H1 (cell line): ENCODE measurements around the gene TNS4. TPM values are rescaled to one million over a fixed set of nuclear protein-coding genes. Genes with fewer than 3 reads are reported as not detected.

Source experiments
- CTCF ChIA-PET: fragments of 300-600 bp; sonication (Branson Sonifier 250); formaldehyde crosslinking; loops from one replicate; lab custom pipeline; 2021; ENCODE audit not compliant: partially characterized antibody; lab: Charles Lee
- POLR2A ChIA-PET: fragments of 300-600 bp; sonication (Branson Sonifier 250); formaldehyde crosslinking; loops from one replicate; lab custom pipeline; 2021; ENCODE audit warnings: inconsistent platforms; ENCODE audit not compliant: partially characterized antibody; lab: Charles Lee
- DNase-seq, 2 experiments: peaks; one replicate each; pipeline versions ENCODE4 v3.0.0 to v3.0.0-alpha.2; 2010 to 2022; ENCODE audit warnings: low spot score in 2 of 2, low read depth in 1 of 2, mixed read lengths in 1 of 2
- FAIRE-seq: peaks from 2 replicates; lab custom pipeline; 2011; peaks lifted over from hg19 to GRCh38; lab: Jason Lieb, UNC
- H2AFZ ChIP-seq: 2 replicates; pipeline ENCODE4 v1.8.1; 2012; ENCODE audit warnings: low read length, inconsistent platforms
- H2AK5ac ChIP-seq: 2 replicates; pipeline ENCODE4 v1.6.1; 2013; ENCODE audit warnings: low read depth, low read length
- H2BK120ac ChIP-seq: replicated peaks from 2 replicates; pipeline ENCODE3; 2013; ENCODE audit warnings: low read depth, low read length, inconsistent platforms
- H2BK12ac ChIP-seq: 2 replicates; pipeline ENCODE4 v1.6.1; 2013; ENCODE audit warnings: low read depth, low read length
- H2BK15ac ChIP-seq: 2 replicates; pipeline ENCODE4 v1.6.1; 2013; ENCODE audit warnings: low read length
- H2BK20ac ChIP-seq: 2 replicates; pipeline ENCODE4 v1.6.1; 2013; ENCODE audit warnings: low read length
- H2BK5ac ChIP-seq: 2 replicates; pipeline ENCODE4 v1.6.1; 2013; ENCODE audit warnings: low read depth, low read length
- H3K14ac ChIP-seq: 2 replicates; pipeline ENCODE4 v1.6.1; 2013; ENCODE audit warnings: inconsistent platforms; ENCODE audit not compliant: insufficient read length
- H3K18ac ChIP-seq: 2 replicates; pipeline ENCODE4 v1.6.1; 2013; ENCODE audit warnings: low read length; ENCODE audit errors: extremely low read depth
- H3K23ac ChIP-seq: 2 replicates; pipeline ENCODE4 v1.6.1; 2013; ENCODE audit warnings: inconsistent platforms; ENCODE audit not compliant: insufficient read length
- H3K23me2 ChIP-seq: 2 replicates; pipeline ENCODE4 v1.6.1; 2013; ENCODE audit warnings: low read depth, low read length
- H3K27ac ChIP-seq: 2 replicates; pipeline ENCODE4 v1.6.1; 2011; ENCODE audit warnings: low read depth, low read length, inconsistent platforms
- H3K27me3 ChIP-seq, 4 experiments: replicated peaks in 1 of 4; 1 replicate in 1 of 4; 2 replicates in 3 of 4; pipeline versions ENCODE4 v1.6.1 to v1.8.1; 2011 to 2013; ENCODE audit warnings: low read length in 3 of 4, mild to moderate bottlenecking in 3 of 4, inconsistent platforms in 2 of 4, mixed read lengths in 2 of 4, moderate library complexity in 1 of 4; ENCODE audit not compliant: control insufficient read depth in 3 of 4, insufficient read depth in 3 of 4; ENCODE audit errors: extremely low read depth in 1 of 4
- H3K36me3 ChIP-seq, 4 experiments: 2 replicates each; pipeline versions ENCODE4 v1.6.1 to v1.8.1; 2011 to 2013; ENCODE audit warnings: mild to moderate bottlenecking in 4 of 4, low read length in 3 of 4, moderate library complexity in 2 of 4, control low read depth in 1 of 4, inconsistent platforms in 1 of 4; ENCODE audit not compliant: insufficient read depth in 4 of 4, control insufficient read depth in 2 of 4
- H3K4ac ChIP-seq: replicated peaks from 2 replicates; pipeline ENCODE3; 2013; ENCODE audit warnings: low read length, low read depth, mixed read lengths, inconsistent platforms; ENCODE audit not compliant: insufficient read length
- H3K4me1 ChIP-seq, 4 experiments: replicated peaks in 1 of 4; 1 replicate in 1 of 4; 2 replicates in 3 of 4; pipeline versions ENCODE4 v1.6.1 to v1.8.1; 2011 to 2013; ENCODE audit warnings: low read length in 3 of 4, inconsistent platforms in 2 of 4, mixed read lengths in 1 of 4; ENCODE audit not compliant: insufficient read depth in 4 of 4, control insufficient read depth in 3 of 4
- H3K4me2 ChIP-seq, 2 experiments: 2 replicates each; pipeline versions ENCODE4 v1.6.1 to v1.8.1; 2011 to 2013; ENCODE audit warnings: low read depth in 2 of 2, low read length in 2 of 2, control low read depth in 1 of 2, inconsistent platforms in 1 of 2, mild to moderate bottlenecking in 1 of 2; ENCODE audit not compliant: insufficient read depth in 1 of 2
- H3K4me3 ChIP-seq, 4 experiments: fragments of 200-600, 300-600 bp in 1 of 4; sonication (generic), shearing (Covaris generic), sonication (Bioruptor Twin) in 1 of 4; 2 replicates each; pipeline versions ENCODE4 v1.5.1 to v1.8.1; 2011 to 2016; ENCODE audit warnings: low read length in 4 of 4, low read depth in 3 of 4, control low read depth in 2 of 4, inconsistent platforms in 2 of 4, mild to moderate bottlenecking in 2 of 4, mixed read lengths in 1 of 4, moderate library complexity in 1 of 4; ENCODE audit not compliant: insufficient read depth in 2 of 4; ENCODE audit errors: extremely low read depth in 1 of 4
- H3K56ac ChIP-seq: replicated peaks from 2 replicates; pipeline ENCODE3; 2013; ENCODE audit warnings: low read depth, mild to moderate bottlenecking, mixed read lengths, low read length, inconsistent platforms; ENCODE audit not compliant: insufficient read length
- H3K79me1 ChIP-seq: 2 replicates; pipeline ENCODE4 v1.6.1; 2013; ENCODE audit warnings: low read depth, low read length, control low read depth
- H3K79me2 ChIP-seq, 2 experiments: 2 replicates each; pipeline versions ENCODE4 v1.6.1 to v1.8.1; 2012 to 2013; ENCODE audit warnings: low read length in 2 of 2, mild to moderate bottlenecking in 2 of 2, inconsistent platforms in 1 of 2; ENCODE audit not compliant: insufficient read depth in 2 of 2, control insufficient read depth in 1 of 2
- H3K9ac ChIP-seq, 4 experiments: replicated peaks in 1 of 4; 1 replicate in 1 of 4; 2 replicates in 3 of 4; pipeline versions ENCODE4 v1.6.1 to v1.8.1; 2011 to 2013; ENCODE audit warnings: low read depth in 3 of 4, low read length in 3 of 4, control low read depth in 2 of 4, mild to moderate bottlenecking in 2 of 4, moderate library complexity in 2 of 4, inconsistent platforms in 1 of 4; ENCODE audit errors: extremely low read depth in 1 of 4
- H3K9me3 ChIP-seq, 2 experiments: 2 replicates each; pipeline versions ENCODE4 v1.6.1 to v1.8.1; 2012 to 2013; ENCODE audit warnings: mild to moderate bottlenecking in 2 of 2, moderate library complexity in 2 of 2, control low read depth in 1 of 2, inconsistent platforms in 1 of 2, low read depth in 1 of 2, low read length in 1 of 2, mixed read lengths in 1 of 2; ENCODE audit not compliant: insufficient read depth in 2 of 2
- H4K20me1 ChIP-seq, 2 experiments: replicated peaks in 1 of 2; 2 replicates each; pipeline versions ENCODE3 to v1.8.1; 2011 to 2013; ENCODE audit warnings: inconsistent platforms in 2 of 2, low read length in 2 of 2, mild to moderate bottlenecking in 1 of 2; ENCODE audit not compliant: insufficient read depth in 2 of 2, control insufficient read depth in 1 of 2
- H4K5ac ChIP-seq: 2 replicates; pipeline ENCODE4 v1.6.1; 2013; ENCODE audit warnings: low read length, low read depth, mixed read lengths, inconsistent platforms; ENCODE audit not compliant: insufficient read length
- H4K8ac ChIP-seq: 2 replicates; pipeline ENCODE4 v1.8.0; 2013; ENCODE audit warnings: mild to moderate bottlenecking, moderate library complexity, low read length, inconsistent platforms; ENCODE audit not compliant: insufficient read depth; ENCODE audit errors: extremely low read depth
- H4K91ac ChIP-seq: replicated peaks from 2 replicates; pipeline ENCODE3; 2013; ENCODE audit warnings: low read length, mixed read lengths, inconsistent platforms; ENCODE audit not compliant: insufficient read length
- BRCA1 ChIP-seq: IDR thresholded peaks from 2 replicates; pipeline ENCODE4 v1.6.1; 2012; ENCODE audit warnings: low read depth, low read length, improper control_type of control experiment
- CBX5 ChIP-seq: fragments of 300-800, 300-1000 bp; sonication (generic); IDR thresholded peaks from 2 replicates; pipeline ENCODE4 v1.7.1; 2016; ENCODE audit warnings: antibody characterized with exemption, low read length, low read depth
- CTBP2 ChIP-seq: IDR thresholded peaks from 2 replicates; pipeline ENCODE4 v1.7.0; 2011; ENCODE audit warnings: borderline replicate concordance, mild to moderate bottlenecking, moderate library complexity, mixed read lengths, low read length; ENCODE audit not compliant: insufficient read depth, insufficient read length
- EGR1 ChIP-seq: IDR thresholded peaks from 2 replicates; pipeline ENCODE4 v1.6.1; 2011; ENCODE audit warnings: low read depth, low read length, borderline replicate concordance
- JUN ChIP-seq: IDR thresholded peaks from 2 replicates; pipeline ENCODE4 v1.6.1; 2011; ENCODE audit warnings: low read depth, mild to moderate bottlenecking, improper control_type of control experiment, low read length
- RNF2 ChIP-seq: fragments of 200-900, 300-1000 bp; sonication (generic); IDR thresholded peaks from 2 replicates; pipeline ENCODE4 v1.7.1; 2016; ENCODE audit warnings: borderline replicate concordance, low read depth, mild to moderate bottlenecking, antibody characterized with exemption, low read length; ENCODE audit not compliant: poor library complexity, severe bottlenecking; ENCODE audit errors: missing control alignments
- RXRA ChIP-seq: IDR thresholded peaks from 2 replicates; pipeline ENCODE4 v1.6.1; 2011; ENCODE audit warnings: low read depth, mild to moderate bottlenecking, low read length, moderate library complexity; ENCODE audit not compliant: insufficient read depth
- TCF12 ChIP-seq: IDR thresholded peaks from 2 replicates; pipeline ENCODE4 v1.6.1; 2011; ENCODE audit warnings: low read depth, mild to moderate bottlenecking, low read length
- TEAD4 ChIP-seq: IDR thresholded peaks from 2 replicates; pipeline ENCODE4 v1.6.1; 2012; ENCODE audit warnings: low read depth, low read length, inconsistent platforms, mixed read lengths
- whole genome bisulfite sequencing, 2 experiments: shearing (Covaris generic) in 1 of 2; methylation state at CpG; one replicate each; pipeline versions ENCODE4 v1.1.6 to v1.1.7; 2013 to 2015; ENCODE audit warnings: low lambda C conversion rate in 2 of 2, mixed read lengths in 2 of 2, inconsistent platforms in 1 of 2, low coverage in 1 of 2, missing lambda C conversion rate in 1 of 2; ENCODE audit not compliant: insufficient replicate concordance in 2 of 2, insufficient coverage in 1 of 2, insufficient read length in 1 of 2; ENCODE audit errors: extremely low coverage in 1 of 2, missing lambda C conversion rate in 1 of 2; 5-methylcytosine and 5-hydroxymethylcytosine counted together
- polyA plus RNA-seq, 7 experiments: library from polyadenylated mRNA; depleted of rRNA in 3 of 7; stranded (reverse) in 5 of 7; unstranded in 2 of 7; fragments of >200 nt in 5 of 7; fragments of 200-250 nt in 2 of 7; gene quantifications; 1 replicate in 5 of 7; 2 replicates in 1 of 7; 4 replicates in 1 of 7; pipeline versions ENCODE4 v1.2.1 to v1.2.3, GENCODE V29; 2011 to 2013; ENCODE audit warnings: missing spikeins in 2 of 7, mixed read lengths in 2 of 7
- total RNA-seq: library from RNA; stranded (reverse); fragmentation: NEBNext Ultra II Directional; extraction: Animal tissue kit (Norgen Biotek cat#: 25700); gene quantifications from 2 replicates; pipeline ENCODE4 v1.2.1, GENCODE V29; 2021

TNS4 gene
- total and polyA plus RNA-seq, 2 of the 8 experiments (the other 6 are each of a cell fraction or from before 2014, with no cell fraction given) = 0.20 to 0.21 TPM

GRCh38 chr17:40443196-40443987 is 58.0 kb downstream of the TNS4 start, which contains the start of gene IGFBP4:
Gene IGFBP4 (plus strand): TSS chr17:40443450. CDS start chr17:40443736, 286 bp downstream.
- H3K56ac ChIP-seq = peak within 1 kb of the TSS; percentile 47
- H4K8ac ChIP-seq = peak within 1 kb of the TSS; percentile 73
- H3K4me3 ChIP-seq = peak within 1 kb of the TSS; percentile 36 to 68 (median 64)
- FAIRE-seq (no peak), DNase-seq (peak in 1 of 2 experiments; percentile 89)
- peak within 1 kb of the TSS; percentile 66; the same call in 1 of the 2 replicates for H2BK5ac ChIP-seq
- 0% methylated on average over 21 of the region's 98 CpGs; no CpG with 5 or more reads in 1 of the 2 experiments for WGBS, 2 experiments
- peak within 1 kb of the TSS; percentile 39; the same call in 1 of the 2 replicates for H3K27ac ChIP-seq
- ChIA-PET CTCF (interaction anchor here (0.6 to 28.2 kb wide), 16 partner anchors 20 to 1040 kb away, joined by 3 to 739 read pairs (median 4); no protein-coding TSS in a partner anchor), POLR2A (interaction anchor here (0.5 to 3.2 kb wide), 26 partner anchors 8 to 1192 kb away, joined by 3 to 20 read pairs (median 3); partner anchors contain the start of genes TNS4 and TOP2A)
- no peak within 1 kb of the TSS for H3K23ac ChIP-seq
- peak within 1 kb of the TSS; percentile 89 for H2AK5ac ChIP-seq
- H2BK15ac ChIP-seq = peak within 1 kb of the TSS; percentile 65; the same call in 1 of the 2 replicates
- H3K18ac ChIP-seq = peak within 1 kb of the TSS; percentile 90
- peaks cover 0 to 4% of the 10 kb centered on the region in 2 experiments for H4K20me1 ChIP-seq
- H4K5ac ChIP-seq = peak within 1 kb of the TSS; percentile 9
- H2BK120ac ChIP-seq = peak within 1 kb of the TSS; percentile 96
- no peaks in the 10 kb centered on the region for H3K9me3 ChIP-seq
- peak within 1 kb of the TSS; percentile 89 for H4K91ac ChIP-seq
- peaks cover 14% of the 10 kb centered on the region for H3K23me2 ChIP-seq
- H3K4me2 ChIP-seq = peak within 1 kb of the TSS; percentile 87 to 94
- H3K4ac ChIP-seq = peak within 1 kb of the TSS; percentile 48
- H3K4me1 ChIP-seq = peaks cover 5 to 22% (median 13%) of the 10 kb centered on the region in 4 experiments
- peaks cover 0 to 35% of the 10 kb centered on the region in 2 experiments; a peak in 2 of 4 replicates for H3K79me2 ChIP-seq
- peak within 1 kb of the TSS; percentile 60; the same call in 1 of the 2 replicates for H2BK12ac ChIP-seq
- H2AFZ ChIP-seq = no peak within 1 kb of the TSS
- no peak within 1 kb of the TSS for H3K14ac ChIP-seq
- H2BK20ac ChIP-seq = peak within 1 kb of the TSS; percentile 3; the same call in 1 of the 2 replicates
- H3K36me3 ChIP-seq = no peaks in the 10 kb centered on the region
- peak within 1 kb of the TSS; percentile 45 to 82 (median 52) for H3K9ac ChIP-seq
- H3K79me1 ChIP-seq = peaks cover 11% of the 10 kb centered on the region
- peaks cover 0 to 4% (median 0%) of the 10 kb centered on the region in 4 experiments; a peak in 3 of 7 replicates for H3K27me3 ChIP-seq
- TF ChIP-seq JUN (no peak), RXRA (no peak), EGR1 (no peak), BRCA1 (no peak), RNF2 (no peak), CTBP2 (peak; percentile 27), TCF12 (no peak), TEAD4 (no peak), CBX5 (no peak)
